ENCODE measurements around the gene FRMD3.
"Not testable (repeated sequence)": the region's sequence is repeated elsewhere in the genome, so short reads cannot be mapped to it uniquely, and the experiment has no call there.

Gene FRMD3

DNA sequence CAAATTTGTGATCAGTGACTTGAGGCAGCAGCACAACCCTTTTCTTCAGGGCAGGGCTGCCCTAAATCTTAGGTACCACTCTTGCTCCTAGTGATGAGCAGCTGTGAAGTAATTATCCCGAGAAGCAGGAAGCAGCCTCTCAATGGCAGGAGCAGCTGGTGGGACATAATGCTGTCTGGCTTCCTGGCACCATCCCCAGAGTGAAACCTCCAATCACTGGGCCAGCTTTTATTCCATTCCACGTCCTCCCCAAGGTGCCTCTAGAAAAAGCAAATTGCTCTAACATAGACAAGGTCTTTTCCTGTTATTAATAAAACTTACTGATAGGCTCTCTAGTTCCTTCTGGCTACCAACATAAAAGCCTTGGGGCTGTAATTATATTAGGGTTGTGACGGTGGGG, 154.0 kb downstream of the FRMD3 start:
- DNase-seq: peak; percentile 88

DNA sequence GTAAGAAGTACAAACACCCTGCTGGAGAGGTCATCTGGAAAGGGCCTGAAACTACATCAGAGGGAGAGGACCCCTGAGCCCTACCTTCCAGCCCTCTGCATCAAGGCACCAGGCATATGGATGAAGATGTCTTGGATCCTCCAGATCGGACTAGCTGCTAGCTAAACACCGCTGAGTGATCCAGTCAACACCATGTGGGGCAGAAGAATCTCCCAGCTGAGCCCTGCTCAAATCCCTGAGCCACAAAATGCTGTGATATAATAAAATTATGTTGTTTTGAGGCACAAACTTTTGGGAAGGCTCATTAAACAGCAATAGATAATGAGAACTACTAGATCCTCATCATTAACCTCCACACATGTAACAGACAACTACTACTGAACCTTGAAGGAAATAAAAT, 155.2 kb downstream of the FRMD3 start:
- DNase-seq: no peak

DNA sequence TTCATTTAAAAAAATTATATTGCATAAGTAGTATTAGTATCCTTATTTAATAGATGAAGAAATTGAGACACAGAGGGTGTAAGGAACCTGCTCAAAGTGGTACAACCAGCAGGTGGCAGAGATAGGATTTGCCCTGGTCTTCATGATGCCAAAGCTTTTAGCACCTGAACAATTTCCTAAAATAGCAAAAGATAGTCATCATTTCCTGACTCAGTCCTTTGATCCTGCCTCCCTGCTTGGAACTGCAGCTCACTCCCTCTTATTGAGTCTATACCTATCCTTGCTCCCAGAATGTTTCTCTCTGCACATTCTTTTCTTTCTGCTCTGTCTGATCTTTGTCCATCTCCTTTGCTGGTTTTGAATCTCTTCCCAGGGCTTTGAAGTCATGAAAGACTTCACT, 155.8 kb downstream of the FRMD3 start:
- no peak for DNase-seq

DNA sequence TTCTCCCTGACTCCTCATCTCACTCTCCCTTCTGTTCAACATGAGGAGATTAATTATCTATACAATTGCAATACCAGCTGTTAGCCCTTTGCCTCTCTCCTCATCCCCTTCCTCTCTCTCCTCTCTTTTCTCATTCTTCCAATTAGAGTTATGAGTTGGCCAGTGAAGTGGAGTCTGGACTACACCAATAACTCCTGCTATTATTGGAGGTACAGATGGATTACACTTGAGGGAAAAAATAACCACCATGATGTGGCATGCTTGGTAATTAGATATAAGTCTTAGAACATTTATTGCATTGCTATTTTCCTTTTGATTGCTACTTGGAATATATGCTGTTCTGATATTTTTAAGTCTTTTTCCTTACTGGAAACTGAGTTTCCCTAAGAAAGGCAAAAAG, 159.2 kb downstream of the FRMD3 start:
- DNase-seq: peak; percentile 79

DNA sequence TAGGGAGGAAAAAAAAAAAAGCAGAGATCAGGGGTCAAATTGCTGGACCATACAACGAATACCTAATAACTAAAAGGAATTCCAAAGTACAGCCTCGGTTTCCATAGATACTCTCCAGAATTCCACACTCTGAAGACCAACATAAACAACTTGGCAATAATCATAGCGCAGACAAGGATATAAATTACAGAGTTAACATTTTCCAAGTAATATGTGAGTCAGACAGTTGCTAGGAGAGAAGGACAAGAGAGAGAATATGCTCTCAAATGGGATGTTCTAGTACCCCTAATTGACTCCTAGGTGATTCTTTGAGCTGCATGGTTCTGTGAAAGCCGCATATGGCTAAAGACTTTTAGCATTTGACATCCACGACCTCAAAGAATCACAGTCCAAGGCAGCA, 165.2 kb downstream of the FRMD3 start:
- DNase-seq: no peak

DNA sequence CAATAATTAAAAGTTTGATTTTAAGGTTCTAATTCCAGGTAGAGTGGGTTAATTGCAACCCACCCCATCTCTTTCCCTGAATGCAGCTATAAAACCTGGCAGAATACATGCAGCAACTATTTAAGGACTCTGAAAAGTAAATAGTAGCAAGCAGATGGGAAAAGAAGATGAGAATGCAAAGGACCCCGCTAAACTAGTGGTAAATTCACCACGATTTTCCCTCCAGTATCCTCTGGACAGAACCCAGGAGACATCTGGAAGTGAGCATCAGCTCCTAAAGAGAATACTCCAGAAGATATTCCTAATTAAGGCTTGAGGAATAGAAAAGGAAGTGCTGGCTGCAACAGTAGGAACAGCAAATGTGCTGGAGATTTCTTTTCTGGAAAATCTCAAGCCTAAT, 170.9 kb downstream of the FRMD3 start:
- no peak for DNase-seq

DNA sequence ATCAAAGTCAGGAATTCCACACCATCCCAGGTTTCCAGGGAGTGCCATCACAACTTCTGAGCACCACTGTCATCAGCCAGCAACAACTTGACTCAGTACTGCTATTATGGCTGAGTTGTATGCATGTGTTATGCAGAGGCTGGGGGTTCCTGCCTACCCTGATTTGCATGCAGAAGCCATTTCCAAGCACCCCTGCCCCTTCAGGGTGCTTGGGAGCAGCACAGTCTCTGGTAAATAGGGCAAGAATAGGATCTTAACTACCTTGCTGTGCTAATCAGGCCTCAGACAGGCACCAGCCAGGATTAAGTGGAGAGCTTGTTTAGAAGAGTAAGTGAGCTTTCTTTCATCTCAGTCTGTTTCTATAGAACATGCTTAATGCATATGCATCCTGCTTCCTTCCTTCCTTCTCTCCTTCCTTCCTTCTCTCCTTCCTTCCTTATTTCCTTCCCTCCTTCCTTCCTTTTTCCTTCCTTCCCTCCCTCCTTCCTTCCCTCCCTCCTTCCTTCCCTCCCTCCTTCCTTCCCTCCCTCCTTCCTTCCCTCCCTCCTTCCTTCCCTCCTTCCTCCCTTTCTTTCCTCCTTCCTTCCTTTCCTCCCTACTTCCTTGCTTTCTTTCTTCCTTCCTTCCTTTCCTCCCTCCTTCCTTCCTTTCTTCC, 175.7 kb downstream of the FRMD3 start:
- DNase-seq: peak; percentile 57

DNA sequence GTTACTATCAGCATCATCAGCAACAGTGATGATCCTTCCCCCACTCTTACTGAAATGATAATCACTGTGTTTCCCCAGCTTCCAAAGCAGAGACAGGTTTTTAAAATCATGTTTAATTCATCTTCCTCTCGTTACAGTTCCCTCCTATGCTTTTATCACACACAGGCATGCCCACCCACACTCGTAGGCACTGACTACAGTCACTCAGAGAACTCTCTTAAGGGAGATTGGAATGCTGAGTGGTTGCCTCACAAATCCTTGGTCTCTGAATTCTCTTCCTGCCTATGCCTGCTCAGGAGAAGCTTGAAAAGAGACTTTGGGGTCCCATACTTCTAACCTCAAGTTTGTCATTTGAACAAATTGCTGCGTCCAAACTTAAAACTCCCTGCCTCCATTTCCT, 179.2 kb downstream of the FRMD3 start:
- DNase-seq: no peak

DNA sequence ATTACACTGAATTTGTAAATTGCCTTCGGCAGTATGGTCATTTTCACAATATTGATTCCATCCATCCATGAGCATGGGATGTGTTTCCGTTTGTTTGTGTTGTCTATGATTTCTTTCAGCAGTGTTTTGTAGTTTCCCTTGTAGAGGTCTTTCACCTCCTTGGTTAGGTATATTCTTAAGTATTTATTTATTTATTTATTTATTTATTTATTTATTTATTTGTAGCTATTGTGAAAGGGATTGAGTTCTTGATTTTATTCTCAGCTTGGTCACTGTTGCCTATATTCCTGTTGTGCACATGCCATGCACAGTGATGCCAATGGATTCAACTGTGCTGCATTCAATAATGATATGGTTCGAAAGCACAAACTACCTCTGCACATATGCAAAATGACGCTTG, 179.7 kb downstream of the FRMD3 start:
- not testable (repeated sequence) for DNase-seq

DNA sequence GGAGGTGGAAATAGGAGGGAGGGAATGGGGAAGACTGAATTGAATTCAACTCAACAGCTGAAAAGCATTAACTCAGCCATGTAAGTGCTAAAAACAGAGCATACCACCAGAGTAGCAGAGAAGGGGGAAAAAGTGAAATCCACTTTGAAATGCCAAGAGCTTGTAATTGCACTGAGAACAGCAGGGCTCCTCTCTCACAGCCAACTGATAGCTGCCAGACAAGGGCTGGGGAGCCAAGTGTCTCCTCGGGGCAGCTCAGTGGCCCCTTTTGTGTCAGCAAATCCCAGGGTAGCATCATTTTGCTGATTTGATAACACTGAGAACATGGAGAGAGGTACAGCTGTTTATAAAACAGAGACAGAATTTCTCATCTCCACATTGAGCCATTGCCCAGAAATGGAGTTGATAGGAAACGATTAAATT, 182.5 kb downstream of the FRMD3 start:
- DNase-seq: no peak

DNA sequence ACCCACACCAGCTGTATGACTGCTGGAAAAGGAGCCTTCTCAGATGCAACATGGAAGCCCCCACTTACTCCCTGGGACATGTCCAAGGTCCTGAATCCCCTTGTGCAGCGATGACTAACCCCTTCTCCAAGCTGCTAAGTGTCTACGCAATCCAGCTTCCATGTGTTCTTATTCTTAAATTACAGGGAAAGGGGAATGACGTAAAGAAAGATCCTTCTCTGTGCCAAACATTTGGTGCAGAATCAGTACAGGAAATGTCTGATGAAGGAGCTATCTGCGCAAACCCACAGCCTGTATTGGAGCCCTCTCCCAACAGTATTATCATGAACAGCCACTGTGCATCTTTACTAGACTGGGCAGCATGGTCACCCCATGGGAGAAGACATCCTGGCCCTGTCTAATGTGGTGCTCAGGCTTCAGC, 183.2 kb downstream of the FRMD3 start:
- DNase-seq: no peak

DNA sequence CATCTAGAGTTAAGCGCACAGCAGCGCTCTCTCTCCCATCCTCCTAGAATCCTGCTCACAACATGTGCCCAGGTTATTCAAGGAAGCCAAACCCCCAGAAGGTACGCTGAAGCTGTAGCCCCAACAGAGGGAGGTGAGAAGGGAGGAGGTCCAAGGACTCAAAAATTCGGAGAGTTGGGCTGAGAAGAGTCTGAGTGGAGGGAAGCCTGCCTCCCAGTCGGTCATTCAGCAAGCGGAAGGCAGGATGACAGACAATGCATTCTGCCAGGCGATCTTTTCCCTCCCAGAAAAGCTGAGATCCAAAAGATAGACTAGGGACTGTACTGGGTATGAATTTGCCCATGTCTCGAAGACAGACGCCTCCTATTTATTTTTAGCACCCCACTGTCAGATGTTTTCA, 189.2 kb downstream of the FRMD3 start:
- no peak for DNase-seq

DNA sequence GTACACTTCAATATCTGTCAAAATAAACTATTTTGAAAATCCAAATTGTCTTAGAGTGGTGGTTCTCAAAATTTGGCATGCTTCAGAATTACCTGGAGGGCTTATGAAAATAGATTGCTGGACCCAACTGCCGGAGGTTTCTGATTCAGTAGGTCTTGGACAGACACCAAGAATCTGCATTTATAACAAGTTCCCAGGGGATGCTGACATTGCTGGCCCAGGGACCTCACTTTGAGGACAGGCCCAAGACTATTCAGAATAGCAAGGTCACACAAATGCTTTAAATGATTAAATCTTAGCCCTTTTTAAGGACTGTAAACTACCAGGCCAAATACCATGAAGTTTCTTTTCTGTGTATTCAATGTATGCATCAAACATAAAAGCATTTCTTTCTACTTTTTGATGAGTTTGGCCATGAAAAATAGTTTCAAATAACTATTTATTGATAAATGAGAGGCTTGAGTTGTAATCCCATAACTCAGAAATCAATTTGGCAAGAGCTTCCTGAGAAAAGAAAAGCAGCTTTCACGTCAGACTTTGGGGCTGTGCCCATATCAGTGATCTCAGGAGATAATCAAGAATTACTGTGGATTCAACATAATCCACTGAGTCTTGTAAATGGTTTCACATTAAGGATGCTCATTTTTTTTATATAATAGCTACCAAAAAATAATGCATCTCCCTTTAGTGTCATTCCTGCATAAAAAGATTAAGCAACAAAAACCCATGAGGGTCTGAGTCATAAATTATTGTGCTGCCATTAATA, 191.4 kb downstream of the FRMD3 start:
- peak; percentile 61 for DNase-seq

DNA sequence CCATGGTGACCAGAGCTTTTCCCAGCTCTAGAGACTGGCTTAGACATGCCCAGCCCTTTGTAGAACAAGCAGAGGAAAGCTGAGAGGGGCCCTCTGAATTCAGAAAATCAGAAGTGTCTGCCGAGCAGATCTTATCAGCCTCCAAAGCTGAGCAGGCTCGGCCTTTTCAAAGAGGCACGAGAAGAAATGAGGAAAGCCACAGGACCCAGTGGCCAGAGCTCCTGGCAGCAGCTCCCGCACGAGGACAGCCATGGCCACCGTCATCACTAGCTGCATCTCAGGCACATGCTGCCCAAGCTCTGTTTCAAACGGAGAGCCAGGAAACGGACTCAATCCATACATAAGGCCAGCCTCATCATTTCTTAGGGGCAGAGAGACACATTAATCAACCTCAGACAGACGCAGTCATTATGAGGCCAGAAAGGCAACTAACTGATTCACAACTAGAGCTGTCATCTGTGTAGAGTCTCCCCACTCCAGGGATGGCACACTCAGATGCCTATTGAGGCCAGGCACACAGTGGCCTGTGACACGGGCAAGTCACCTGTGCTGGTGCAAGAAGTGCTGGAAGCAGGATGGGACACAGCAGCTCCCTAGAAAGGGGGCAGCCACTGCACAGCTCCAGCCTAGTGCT, 194.7 kb downstream of the FRMD3 start:
- no peak for DNase-seq

DNA sequence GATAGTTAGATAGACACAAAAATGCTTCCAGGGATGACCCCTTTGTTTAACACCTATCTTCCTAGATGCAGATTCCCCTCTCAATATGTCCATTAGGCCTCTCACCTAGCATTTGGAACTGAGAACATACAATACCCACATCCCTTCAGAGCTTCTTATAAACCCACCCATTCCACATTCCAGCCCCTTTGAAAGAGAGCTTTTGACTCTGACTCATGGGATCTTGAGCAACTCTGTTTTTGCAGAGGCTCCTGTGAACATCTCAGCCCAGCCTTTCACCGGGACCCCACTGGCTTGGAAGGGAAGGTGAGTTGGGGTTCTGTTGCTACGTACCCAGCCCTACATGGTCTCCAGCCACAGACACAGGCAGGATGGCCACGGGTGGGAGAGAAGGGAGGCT, 195.5 kb downstream of the FRMD3 start:
- no peak for DNase-seq

DNA sequence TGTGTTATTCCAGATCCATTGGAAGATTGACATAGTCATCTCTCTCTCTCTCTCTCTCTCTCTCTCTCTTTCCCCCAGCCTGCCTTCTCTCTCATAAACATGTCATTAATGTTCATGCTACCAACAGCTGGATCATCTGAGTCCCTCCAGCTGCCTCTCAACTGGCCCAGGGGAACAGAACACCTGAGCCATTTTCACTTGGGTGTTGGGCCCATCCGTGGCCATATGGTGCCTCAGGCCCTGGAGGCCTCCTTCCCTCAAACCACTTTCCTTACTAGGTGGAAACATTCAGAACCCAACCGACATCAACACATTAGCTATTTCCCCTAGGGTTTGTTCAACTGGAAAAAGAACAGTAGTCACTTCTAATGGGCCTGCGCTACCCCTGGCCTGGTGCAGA, 196.2 kb downstream of the FRMD3 start:
- DNase-seq: no peak

DNA sequence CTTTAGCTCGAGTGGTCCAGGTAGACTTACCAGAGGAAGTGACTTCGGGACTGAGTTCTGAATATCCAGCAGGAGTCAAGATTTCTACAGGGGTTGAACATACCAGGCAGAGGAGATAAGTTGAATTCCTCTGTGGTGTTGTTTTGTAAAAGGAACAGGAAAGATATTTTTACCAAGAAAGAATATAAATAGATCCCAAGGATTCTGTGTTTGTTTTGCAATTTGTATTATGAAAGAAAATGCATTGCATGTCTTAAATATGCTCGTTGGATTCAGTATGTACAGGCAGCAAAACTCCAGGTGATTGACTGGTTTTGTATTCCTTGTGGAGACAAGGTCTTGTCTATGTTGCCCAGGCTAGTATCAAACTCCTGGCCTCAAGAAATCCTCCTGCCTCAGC, 197.8 kb downstream of the FRMD3 start:
- DNase-seq: no peak

DNA sequence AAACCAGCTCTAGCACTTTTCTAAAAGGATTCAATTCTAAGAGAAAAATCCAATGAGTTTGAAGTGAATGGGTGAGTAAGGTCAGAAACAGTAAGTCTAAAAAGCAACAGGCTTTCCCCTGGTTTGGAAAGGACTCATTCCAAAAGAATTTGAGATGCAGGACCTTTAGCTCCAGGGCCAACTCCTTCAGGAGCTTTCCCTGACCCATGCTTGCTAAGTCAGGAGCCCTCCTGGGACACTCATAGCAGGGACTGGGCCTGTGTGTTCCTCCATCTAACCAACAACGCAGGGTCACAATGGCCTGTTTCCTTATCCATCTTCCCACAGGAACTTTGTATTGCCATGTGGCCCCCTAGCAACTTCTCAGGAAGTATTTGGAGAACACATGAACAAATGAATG, 198.8 kb downstream of the FRMD3 start:
- no peak for DNase-seq

DNA sequence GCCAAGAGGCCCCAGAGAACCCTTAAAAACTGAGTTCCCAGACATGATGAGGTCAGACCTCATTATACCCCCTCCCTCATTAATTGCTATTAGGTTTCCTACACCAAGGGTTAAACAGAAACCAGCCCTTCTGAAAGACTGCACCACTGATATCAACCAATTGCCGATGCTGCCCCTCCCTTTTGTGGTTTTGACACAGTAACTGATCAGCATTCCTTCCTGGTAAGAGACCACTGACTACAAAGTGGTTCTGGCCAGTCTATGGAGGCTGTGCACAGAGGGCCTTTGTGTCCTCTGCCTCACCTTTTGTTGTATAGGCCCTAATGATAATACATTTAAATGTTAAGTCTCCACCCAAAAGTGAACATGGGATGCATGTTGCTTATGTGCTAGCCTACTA, 201.5 kb downstream of the FRMD3 start:
- DNase-seq: no peak

DNA sequence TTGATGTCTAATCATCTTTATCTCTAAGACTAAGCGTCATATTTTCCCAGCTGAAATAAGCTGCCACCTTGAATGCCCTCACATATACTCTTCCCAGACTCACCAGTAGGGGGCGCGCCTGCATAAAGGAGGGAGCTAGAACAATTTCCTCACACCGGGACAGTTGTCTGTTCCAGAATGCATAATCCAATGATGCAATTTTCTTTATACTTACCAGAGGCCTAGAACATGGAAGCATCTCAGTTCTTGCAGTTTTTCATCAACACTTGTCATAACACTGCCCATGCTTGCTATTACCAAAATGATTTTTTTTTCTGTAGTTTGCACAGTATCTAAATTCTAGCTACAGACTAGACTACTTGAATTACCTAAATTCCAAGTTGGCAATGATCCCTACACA, 203.9 kb downstream of the FRMD3 start:
- peak; percentile 87 for DNase-seq

DNA sequence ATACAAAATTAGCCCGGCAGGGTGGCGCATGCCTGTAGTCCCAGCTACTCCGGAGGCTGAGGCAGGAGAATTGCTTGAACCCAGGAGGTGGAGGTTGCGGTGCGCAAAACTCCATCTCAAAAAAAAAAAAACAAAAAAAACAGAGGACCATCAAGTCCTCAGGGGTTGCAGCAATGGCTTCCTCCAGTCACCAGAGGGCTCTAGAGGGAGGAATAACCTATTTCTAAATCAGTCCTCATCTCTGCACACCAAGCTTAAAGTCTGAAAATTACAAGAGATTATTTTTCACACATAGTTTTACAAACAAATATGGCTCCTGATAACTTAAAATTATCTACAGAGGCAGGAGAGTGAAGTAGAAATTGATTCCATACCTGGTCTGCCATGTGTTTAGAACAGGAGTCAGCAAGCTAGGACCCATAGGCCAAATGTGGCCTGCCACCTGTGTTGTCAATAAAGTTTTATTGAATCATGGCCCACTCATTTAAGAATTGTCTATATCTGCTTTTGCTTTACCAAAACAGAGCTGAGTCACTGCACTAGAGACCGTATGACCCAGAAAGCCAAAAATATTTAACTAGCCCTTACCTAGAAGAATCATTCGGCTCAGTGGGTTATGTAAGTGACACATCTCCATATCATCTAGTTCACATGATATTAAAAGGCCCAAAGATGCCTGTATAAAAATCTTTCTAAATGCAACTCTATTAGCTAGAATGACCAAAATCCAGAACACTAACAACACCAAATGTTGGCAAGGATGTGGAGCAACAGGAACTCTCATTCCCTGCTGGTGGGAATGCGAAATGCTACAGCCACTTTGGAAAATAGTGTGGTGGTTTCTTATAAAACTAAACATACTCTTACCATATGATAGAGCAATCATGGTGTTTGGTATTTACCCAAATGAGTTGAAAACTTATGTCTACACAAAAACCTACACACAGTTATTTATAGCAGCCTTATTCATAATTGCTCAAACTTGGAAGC, 207.7 kb downstream of the FRMD3 start:
- peak; percentile 26 for DNase-seq

DNA sequence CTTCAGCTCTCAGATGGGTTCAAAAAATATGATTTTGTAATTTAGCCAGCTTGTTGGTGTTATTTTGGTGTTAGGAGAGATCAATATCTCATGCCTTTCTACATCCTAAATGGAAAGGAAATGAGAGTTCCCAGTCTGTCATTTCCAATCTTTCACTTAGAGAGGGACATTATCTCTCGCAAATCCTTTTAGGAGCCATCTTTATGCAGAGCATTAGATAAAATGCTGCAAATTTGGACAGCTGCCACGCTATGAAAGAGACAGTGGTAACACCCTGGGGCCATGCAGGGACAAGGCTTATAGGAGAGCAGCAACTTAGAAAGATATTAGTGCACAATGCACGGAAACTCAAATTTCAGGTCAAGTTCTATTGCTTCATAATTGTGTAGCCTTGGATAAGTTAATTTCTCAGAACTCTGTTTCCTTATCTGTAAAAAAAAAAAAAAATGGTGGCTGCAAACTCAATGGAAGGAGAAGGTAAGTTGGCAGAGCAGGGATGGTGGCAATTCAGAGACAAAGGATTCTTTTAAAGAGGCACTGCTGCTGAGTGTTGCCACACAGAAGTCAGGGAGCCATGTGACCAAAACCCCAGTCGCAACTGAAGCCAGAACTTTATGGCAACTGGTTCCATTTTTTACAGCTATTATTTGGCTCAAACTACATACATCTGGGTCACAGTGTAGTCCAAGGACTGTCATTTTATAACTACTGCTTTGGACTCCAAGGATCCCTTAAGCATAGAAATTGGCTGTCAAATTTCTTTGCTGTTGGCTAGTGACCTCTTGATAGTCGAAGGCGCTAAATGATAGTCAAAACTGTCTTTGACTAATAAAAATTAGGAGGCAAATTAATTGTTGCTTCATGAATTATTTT, 210.2 kb downstream of the FRMD3 start:
- DNase-seq: peak; percentile 88
